Thyroid gland (tissue), 4 donors: ENCODE results near the gene MEN1.

Experiments used
- POLR2A ChIP-seq, 2 donors: fragments of 450-650 bp; IDR thresholded peaks; one replicate each; pipeline ENCODE4 v1.6.1; 2017; ENCODE audit warnings: antibody characterized with exemption in 2 of 2, mild to moderate bottlenecking in 2 of 2, moderate library complexity in 1 of 2
- TF ChIP-seq, protein P1 (sequence below), 6 experiments: fragments of 200-600 bp in 3 of 6; fragments of 450-650 bp in 3 of 6; sonication (generic) in 3 of 6; IDR thresholded peaks; one replicate each; pipeline ENCODE4 v1.5.1; 2016 to 2019; ENCODE audit warnings: antibody characterized with exemption in 6 of 6, mild to moderate bottlenecking in 2 of 6, inconsistent platforms in 1 of 6, moderate library complexity in 1 of 6

DNA sequence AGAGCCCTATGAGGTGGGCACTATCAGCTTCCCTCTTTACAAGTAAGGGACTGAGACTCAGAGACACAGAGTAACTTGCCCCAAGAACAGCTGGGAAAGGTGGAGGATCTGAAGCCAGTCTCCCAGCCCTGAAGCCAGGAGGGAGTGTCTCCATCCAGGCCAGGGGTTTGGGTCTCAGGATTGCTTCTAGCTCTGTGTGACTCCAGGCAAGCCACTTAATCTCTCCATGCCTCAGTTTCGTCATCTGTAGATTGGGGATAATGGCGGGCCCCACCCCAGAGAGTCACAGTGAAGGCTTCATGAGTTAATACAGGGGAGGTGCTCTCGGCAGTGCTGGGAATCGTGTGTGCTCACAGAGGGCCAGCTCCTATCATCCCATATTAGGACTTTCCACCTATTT is 17.9 kb downstream of the MEN1 start:
- TF ChIP-seq, protein P1, sequence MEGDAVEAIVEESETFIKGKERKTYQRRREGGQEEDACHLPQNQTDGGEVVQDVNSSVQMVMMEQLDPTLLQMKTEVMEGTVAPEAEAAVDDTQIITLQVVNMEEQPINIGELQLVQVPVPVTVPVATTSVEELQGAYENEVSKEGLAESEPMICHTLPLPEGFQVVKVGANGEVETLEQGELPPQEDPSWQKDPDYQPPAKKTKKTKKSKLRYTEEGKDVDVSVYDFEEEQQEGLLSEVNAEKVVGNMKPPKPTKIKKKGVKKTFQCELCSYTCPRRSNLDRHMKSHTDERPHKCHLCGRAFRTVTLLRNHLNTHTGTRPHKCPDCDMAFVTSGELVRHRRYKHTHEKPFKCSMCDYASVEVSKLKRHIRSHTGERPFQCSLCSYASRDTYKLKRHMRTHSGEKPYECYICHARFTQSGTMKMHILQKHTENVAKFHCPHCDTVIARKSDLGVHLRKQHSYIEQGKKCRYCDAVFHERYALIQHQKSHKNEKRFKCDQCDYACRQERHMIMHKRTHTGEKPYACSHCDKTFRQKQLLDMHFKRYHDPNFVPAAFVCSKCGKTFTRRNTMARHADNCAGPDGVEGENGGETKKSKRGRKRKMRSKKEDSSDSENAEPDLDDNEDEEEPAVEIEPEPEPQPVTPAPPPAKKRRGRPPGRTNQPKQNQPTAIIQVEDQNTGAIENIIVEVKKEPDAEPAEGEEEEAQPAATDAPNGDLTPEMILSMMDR (IDR thresholded peaks at IDR 0.05): no peak
- TF ChIP-seq POLR2A (IDR thresholded peaks at IDR 0.05): no peak
